ENCODE data around the gene LUM. TPM values are rescaled to one million over a fixed set of nuclear protein-coding genes. Genes with fewer than 3 reads are reported as not detected.

Gene LUM
- total RNA-seq, 6 experiments from 2014 or later = 5.1 to 51.2 (median 10.1) TPM

DNA sequence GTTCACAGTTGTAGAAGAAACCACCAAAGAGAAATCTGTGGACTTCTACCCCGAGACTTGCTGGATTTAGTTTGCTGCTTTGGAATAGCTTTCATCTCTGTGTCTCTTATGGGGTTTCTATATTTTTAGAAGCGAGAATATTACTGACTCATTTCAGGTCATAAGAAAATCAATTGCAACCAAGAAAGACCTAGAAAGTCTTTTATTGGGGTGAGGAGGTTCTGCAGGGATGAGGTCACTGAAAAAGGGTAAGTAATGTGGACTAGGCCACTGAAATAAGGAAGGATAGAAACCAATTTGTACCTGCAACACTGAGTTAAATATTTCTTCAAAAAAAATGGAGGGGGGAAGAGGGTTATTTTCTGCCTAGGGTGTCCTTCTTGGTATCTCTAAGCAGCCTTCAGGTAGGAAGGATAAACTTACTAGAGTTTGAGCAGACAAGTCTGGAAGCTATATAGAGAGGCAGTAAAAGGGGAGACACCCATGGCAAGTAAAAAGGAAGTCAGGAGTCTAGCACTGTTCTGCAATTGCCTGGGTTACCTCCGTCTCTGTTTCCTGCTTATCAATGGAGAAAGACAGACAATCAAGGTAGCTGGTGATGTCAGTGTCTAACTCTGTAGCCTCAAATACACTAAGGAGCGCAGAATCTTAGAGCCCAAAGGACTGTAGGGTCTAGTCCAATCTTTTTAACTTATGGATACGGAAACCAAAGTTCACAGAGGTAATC lies 33.9 kb downstream of the LUM start:
- no peak for ATAC-seq

DNA sequence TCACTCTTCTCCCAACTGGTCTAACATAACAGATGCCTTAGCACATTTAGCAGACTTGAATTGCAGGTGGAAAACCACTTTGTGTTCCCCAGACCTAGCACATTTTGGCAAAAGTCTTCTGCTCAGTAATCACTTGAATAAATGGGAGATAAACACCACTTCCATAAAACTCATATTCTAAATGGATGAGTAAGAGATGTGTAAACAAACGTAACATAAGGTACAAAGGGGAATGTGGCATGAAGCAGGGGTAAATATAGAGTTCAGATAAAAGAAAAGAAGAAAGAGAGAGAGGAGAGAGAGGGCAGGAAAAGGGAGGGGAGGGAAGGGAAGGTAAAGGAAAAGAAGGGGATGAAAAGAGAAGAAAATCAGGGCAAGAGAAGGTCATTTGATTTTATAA lies 36.4 kb downstream of the LUM start:
- DNase-seq = no peak
- Histone ChIP-seq H3K4me3 (no peak overlapping the region), H3K9me3 (no peaks in the 10 kb centered on the region), H3K36me3 (no peaks in the 10 kb centered on the region), H3K27me3 (no peaks in the 10 kb centered on the region), H3K4me1 (no peaks in the 10 kb centered on the region), H3K27ac (no peak overlapping the region)
- intact Hi-C loops (cut with DNase I) = no loop called here
- ATAC-seq = no peak
- TF ChIP-seq POLR2A (IDR thresholded peaks at IDR 0.05) = no peak
- TF ChIP-seq, protein P1, sequence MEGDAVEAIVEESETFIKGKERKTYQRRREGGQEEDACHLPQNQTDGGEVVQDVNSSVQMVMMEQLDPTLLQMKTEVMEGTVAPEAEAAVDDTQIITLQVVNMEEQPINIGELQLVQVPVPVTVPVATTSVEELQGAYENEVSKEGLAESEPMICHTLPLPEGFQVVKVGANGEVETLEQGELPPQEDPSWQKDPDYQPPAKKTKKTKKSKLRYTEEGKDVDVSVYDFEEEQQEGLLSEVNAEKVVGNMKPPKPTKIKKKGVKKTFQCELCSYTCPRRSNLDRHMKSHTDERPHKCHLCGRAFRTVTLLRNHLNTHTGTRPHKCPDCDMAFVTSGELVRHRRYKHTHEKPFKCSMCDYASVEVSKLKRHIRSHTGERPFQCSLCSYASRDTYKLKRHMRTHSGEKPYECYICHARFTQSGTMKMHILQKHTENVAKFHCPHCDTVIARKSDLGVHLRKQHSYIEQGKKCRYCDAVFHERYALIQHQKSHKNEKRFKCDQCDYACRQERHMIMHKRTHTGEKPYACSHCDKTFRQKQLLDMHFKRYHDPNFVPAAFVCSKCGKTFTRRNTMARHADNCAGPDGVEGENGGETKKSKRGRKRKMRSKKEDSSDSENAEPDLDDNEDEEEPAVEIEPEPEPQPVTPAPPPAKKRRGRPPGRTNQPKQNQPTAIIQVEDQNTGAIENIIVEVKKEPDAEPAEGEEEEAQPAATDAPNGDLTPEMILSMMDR (IDR thresholded peaks at IDR 0.05) = no peak
- 20% methylated on average over 1 of the region's 1 CpG for WGBS (ENCODE audit: insufficient coverage, low coverage, low lambda C conversion rate, missing lambda C conversion rate)

More for the DNA sequence above, 33.9 kb downstream of the LUM start:
- Histone ChIP-seq H3K4me1 (no peaks in the 10 kb centered on the region), H3K9me3 (no peaks in the 10 kb centered on the region), H3K36me3 (no peaks in the 10 kb centered on the region), H3K27ac (no peak overlapping the region), H3K27me3 (no peaks in the 10 kb centered on the region), H3K4me3 (no peak overlapping the region)
- TF ChIP-seq POLR2A (IDR thresholded peaks at IDR 0.05) = no peak
- TF ChIP-seq, protein P1 (IDR thresholded peaks at IDR 0.05) = no peak
- intact Hi-C loops (cut with DNase I) = no loop called here
- DNase-seq = no peak
- 53% methylated on average over 5 of the region's 5 CpGs for WGBS (ENCODE audit: insufficient coverage, low coverage, low lambda C conversion rate, missing lambda C conversion rate)

DNA sequence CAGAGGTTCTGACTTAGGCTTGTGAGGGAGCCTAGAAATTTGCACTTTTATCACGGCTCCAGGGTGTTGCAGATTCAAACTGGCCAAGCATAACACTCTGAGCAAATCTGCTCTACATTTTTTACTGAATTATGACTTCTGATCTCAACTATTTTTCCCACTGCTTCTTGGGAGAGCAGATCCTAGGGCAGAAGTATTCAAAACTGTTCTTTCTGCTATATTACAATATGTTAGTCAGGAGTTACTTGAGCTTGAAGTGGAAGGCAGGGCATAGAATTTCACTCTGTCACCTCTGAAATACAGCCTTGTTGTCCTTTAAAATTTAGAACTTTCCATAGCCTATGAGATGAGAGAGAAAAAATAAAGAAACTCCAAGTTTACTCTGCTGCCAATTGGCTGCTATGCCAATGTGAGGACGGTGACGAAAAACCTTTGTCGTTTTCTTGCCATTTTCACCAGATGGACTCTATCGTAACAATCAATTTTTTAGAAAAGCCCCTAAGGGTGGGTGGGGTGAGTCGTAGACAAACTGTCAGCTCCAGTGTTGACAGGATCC lies 37.1 kb downstream of the LUM start:
- intact Hi-C loops (cut with DNase I) = no loop called here
- no peaks in the 10 kb centered on the region for H3K36me3 ChIP-seq
- TF ChIP-seq POLR2A (IDR thresholded peaks at IDR 0.05) = no peak
- TF ChIP-seq, protein P1 (IDR thresholded peaks at IDR 0.05) = no peak
- DNase-seq (no peak), ATAC-seq (no peak)
- 64% methylated on average over 6 of the region's 6 CpGs for WGBS (ENCODE audit: insufficient coverage, low coverage, low lambda C conversion rate, missing lambda C conversion rate)
- no peak overlapping the region for H3K4me3 ChIP-seq
- no peaks in the 10 kb centered on the region for H3K4me1 ChIP-seq
- no peaks in the 10 kb centered on the region for H3K9me3 ChIP-seq
- H3K27ac ChIP-seq = no peak overlapping the region
- H3K27me3 ChIP-seq = no peaks in the 10 kb centered on the region

DNA sequence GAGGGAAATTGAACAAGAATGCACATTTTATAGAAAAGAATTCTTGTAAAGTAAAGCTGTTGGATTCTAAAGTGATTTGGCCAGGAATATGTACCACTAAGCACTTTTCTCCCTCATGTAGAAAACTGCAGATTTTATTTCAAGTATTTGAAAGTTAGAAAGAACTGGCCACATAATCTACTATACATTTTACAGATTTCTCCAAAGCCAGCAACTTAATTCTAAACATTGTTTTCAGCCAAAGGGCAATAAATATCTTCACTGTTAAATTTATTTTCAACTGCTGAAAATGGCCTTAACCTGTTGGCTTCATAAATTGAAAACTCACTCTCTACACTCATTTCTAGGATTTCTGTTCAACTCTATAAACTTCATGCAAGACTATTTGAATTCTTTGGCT lies 37.9 kb downstream of the LUM start:
- TF ChIP-seq, protein P1 (IDR thresholded peaks at IDR 0.05) = no peak
- no peak for TF ChIP-seq POLR2A (IDR thresholded peaks at IDR 0.05)
- no peak for DNase-seq
- Histone ChIP-seq H3K27me3 (no peaks in the 10 kb centered on the region), H3K9me3 (no peaks in the 10 kb centered on the region), H3K27ac (no peak overlapping the region), H3K4me1 (no peaks in the 10 kb centered on the region), H3K4me3 (no peak overlapping the region), H3K36me3 (no peaks in the 10 kb centered on the region)
- ATAC-seq = no peak
- intact Hi-C loops (cut with DNase I) = no loop called here

All from right lobe of liver (tissue), 6 donors.